Amniotic stem cell (primary cell): ENCODE measurements around the gene TMUB2.
"Not testable (repeated sequence)": the region's sequence is repeated elsewhere in the genome, so short reads cannot be mapped to it uniquely, and the experiment has no call there.

Experiments used
- DNase-seq: peaks from one replicate; lab custom pipeline; 2025; lab: John Stamatoyannopoulos, UW

TMUB2 gene

DNA sequence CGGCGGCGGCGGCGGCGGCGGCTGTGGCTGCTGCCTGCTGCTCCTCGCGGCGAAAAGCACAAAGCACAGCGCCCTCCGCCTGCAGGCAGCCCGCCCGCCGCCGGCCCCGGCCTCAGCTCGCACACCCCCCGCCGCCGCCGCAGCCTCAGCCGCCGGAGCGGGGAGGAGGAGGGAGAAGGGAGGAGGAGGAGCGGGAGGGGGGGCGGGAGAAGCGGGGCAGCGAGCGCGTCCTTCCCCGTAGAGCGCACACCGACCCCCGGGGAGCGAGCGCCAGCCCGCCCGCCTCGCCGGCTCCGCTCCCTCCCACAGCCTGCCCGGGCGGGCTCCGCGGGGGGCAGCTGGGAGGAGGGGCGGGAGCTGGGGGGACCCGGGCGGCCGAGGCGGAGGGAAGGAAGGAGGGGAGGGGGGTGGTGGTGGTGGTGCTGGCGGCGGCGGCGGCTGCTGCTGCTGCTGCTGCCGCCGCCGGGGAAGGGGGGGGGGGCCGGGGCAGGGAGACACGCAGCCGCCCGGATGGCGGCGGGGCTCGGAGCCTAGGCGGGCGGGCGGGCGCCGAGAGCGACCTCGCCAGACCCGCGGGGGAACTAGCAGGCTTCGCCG lies 32.9 kb downstream of the TMUB2 start, which contains the start of gene UBTF:
TSS of gene UBTF (minus strand) at position 60 of the 597 bp plus-strand sequence. CDS start 1,446 bp downstream, outside the sequence.
- no peak for DNase-seq

DNA sequence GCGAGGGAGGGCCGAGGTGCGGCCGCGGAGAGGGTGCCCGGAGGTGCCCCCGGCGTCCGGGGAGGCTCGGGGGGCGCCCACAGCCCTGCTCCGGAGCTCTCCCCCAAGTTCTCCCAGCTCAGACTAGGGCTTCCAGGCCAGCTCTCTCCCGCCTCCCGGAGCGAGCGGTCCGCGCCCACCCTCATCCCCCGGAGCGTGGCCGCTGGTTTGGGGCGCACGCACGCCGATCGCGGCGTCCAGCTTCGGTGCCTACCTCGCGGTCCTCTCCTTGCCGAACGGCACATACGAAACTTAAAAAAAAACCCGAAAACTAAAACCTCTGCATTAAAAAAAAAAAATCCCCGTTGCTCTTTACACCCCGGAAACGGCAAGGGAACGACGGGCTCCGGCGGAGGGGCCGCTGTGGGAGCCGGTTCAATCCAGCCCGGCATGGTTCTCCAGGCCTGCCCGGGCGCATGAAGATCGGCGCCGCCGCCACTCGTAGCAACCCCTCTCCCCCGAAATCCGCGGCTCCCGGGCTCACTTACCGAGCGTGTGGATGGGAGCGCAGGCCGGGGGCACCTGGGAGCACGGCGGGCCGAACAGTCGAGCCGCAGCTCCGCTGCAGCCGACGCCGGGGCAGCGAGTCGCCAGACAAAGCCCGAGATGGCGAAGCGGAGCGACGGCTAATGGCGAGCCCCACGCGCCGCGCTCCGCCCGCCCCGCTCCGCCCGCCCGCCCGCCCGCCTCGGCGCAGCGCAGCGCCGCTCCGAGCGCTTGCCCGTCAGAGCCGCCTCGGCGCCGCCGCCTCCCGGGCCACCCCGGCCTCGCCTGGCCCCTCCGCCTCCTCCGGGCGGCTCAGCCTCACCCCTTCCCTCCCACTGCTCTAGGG lies 33.7 kb downstream of the TMUB2 start:
- no peak for DNase-seq

DNA sequence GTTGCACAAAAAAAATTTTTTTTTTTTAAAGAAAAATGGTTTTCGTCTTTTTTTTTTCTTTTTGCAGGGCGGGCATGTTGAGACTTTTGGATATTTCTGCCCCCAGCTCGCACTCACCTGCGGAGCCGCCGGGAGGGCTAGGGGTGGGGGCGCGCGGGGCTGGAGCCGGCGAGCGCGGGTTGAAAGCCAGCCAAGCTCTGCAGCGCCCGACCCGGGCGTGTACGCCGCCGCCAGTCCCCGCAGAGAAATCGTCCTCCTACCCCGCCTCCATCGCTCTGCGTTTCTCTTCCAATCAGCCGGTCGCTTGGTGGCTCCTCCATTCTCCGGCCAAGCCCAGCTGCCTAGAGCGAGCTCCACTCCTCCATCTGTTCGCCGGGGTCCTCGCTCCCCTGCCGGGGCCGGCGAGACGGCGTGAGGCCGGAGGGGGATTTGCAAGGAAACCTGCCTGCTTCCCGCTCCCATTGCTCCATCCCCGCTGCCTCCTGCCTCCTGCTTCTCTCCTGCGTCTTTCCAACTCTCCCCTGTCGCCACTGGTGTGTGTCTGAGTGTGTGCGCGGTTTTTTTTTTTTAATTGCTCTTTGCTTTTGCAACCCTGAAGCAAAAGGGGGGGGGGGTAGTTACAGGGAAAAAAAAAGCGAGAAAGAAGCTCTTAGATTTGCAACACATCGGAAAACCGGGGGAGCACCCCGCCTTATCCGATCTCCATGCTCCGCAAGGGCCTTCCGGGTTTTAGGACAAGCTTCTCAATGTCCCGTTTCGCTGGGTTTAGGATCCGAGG lies 34.5 kb downstream of the TMUB2 start:
- peak; percentile 58 for DNase-seq

DNA sequence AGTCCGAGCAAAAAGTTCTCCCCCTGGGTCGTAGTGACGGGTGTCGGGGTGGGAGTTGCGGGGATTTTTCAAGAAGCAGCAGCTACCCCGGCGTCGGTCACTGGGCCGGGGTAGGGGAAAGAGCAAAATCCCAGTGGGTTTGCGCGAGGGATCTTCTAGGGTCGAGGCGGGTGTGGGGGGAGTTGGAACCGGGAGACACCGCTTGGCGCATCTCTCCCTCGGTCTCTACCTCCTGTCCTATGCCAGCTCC lies 35.0 kb downstream of the TMUB2 start:
- no peak for DNase-seq

DNA sequence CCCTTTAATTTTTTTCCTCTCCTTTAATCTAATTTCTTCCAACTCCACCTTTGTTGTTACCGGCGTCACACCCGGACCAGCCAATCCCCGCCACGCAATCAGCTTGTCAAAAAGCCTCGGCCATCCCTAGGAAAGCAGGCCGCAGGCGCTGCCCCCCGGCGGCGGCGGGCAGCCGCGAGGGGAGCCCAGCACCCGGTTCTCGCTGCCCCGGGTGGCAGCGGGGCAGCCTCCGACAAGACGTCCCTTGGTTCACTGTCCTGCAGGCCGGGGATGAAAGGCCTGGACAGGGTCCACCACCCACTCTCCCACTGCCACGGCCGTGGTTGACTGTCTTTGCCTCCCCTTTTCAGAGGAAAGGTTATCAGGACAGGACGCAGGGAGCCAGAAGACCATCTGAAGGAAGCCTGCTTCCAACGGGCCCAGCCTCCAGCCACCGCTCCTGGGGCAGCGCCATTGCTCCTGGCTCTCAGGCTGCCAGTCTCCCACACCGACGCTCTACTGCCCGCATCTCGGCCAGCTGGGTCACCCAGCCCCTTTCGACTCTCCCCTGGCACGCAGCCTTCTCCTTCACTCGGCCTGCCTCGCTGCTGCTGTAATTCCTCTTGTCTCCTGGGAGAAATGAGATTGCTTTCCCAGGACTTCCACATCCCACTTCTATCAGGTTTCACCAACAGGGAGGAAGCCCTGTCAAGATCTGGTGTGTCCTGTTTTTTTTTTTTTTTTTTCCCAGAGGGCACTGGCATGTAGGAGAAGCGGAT lies 35.5 kb downstream of the TMUB2 start:
- DNase-seq, result peak; percentile 52

DNA sequence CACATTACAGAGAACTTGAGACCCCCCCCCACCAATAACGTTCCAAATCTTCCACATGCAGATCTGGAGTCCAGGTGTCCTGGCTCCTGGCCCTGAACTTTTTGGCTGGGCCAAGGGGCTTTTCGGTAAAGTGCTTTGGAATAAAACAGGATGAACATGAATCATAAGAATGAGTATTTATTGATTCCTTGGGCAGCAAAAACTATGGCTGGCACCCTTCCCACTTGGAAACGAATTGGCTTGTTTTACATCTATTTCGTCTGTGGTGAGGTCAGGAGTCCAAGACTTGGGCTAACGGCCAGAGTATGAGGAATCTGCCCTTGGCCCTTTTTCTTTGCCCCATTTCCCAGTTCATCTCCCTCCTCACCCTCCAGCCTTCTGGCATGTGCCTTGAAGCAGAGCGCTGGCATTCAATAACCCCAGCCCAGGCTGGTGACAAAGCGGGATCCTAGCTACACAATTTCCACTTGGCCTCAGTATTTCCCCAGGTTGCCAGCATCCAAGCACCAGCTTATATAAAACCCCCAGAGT lies 36.8 kb downstream of the TMUB2 start:
- DNase-seq, result no peak

DNA sequence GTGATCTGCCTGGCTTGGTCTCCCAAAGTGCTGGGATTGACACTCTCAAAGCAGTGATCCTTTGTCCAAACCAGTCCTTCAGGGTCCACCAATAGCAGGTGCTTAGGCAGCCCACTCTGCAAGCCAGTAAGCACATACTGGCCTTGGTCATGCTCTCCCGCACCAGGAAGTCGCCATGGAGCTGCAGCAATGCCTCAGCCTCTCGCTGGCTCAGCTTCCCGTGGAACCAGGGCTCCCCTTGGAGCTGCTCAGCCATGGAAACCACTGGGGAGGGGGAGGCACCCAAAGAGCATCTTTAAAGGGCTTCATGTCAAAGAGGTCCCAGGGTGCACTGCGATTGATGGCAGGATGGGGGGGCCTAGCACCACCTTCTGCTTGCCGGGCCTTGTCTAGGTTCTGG lies 42.3 kb downstream of the TMUB2 start:
- no peak for DNase-seq

DNA sequence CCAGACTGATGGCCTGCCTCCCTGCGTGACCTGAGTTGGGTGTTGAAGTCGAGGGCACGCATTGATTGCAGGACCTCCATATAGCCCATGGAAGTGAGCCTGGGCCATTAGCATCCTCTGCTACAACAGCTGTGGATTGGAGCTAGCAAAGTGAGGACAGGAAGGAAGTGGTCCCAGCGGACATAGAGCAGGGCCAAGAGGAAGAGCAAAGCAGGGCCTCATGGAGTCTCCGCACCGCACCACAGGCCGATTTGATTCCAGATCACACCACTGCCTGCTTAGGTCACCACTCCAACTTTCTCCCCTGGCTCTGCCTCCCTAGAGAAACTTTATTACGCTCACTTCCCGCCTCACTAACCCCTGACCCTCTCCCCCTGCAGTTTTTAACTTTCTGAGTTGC lies 43.4 kb downstream of the TMUB2 start:
- DNase-seq, result no peak

DNA sequence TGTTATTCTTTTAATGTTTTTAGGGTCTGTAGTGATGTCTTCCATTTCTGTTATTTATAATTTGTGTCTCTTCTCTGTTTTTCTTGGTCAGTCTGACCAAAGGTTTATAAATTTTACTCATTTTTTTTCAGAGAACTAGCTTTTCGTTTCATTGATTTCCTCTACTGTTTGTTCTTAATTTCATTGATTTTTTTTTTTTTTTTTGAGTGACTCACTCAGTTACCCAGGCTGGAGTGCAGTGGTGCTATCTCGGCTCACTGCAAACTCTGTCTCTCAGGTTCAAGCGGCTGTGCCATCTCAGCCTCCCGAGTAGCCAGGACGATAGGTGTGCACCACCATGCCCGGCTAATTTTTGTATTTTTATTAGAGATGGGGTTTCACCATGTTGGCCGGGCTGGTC lies 45.3 kb downstream of the TMUB2 start:
- DNase-seq, result no peak

DNA sequence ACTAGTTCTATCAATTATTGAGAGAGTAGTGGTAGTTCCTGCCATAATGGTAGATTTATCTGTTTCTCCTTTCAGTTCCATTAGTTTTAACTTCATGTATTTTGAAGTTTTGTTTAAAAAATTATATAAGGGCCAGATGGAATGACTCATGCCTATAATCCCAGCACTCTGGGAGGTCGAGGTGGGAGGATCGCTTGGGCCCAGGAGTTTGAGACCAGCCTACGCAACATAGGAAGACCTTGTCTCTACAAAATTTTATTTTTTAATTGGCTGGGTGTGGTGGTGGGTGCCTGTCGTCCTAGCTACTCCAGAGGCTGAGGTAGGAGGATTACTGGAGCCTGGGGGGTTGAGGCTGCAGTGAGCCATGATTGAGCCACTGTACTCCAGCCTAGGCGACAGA lies 46.8 kb downstream of the TMUB2 start:
- DNase-seq, result no peak

DNA sequence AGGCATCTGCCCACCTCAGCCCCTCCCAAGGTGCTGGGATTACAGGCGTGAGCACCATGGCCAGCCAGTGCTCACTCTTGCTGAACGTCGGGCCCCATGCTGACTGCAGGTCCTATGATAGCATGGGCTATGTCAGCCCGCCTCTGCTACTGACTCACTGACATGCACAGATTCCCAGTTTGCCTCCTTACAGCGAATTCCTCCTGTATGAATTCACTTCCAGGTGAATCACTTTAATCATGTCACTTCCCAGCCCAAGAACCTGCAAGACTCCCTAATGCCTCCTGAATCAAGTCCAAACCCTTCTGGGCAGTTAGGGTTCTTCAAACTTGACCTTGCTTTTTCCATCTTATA lies 48.8 kb downstream of the TMUB2 start:
- DNase-seq, result no peak

DNA sequence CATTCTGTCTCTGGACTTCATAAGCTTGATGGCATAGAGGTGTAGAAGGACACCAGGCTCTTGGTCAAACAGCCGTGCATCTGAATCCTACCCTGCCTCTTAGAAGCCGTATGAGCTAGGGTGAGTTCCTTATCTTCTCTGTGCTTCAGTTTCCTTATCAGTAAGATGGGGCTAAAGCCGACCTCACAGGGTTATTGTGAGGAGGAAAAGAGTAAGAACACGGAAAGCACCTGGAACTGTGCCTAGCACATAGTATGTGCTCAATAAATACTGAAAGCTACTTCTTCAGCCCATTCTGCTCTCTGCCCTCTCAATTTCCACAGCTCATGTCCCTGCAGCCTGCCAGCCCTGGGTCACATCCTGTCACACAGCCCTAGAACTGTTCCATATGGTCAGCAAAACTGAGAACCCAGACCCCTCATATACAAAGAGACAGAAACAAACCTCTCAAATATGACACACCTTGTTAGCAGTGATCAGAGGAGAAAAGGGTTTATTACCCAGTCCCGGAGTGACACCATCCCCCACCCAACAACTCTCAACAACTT lies 49.7 kb downstream of the TMUB2 start:
- no peak for DNase-seq

DNA sequence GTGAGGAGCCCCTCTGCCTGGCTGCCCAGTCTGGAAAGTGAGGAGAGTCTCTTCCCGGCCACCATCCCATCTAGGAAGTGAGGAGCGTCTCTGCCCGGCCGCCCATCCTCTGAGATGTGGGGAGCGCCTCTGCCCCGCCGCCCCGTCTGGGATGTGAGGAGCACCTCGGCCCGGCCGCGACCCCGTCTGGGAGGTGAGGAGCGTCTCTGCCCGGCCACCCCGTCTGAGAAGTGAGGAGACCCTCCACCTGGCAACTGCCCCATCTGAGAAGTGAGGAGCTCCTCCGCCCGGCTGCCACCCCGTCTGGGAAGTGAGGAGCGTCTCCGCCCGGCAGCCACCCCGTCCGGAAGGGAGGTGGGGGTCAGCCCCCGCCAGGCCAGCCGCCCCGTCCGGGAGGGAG lies 51.1 kb downstream of the TMUB2 start:
- not testable (repeated sequence) for DNase-seq

DNA sequence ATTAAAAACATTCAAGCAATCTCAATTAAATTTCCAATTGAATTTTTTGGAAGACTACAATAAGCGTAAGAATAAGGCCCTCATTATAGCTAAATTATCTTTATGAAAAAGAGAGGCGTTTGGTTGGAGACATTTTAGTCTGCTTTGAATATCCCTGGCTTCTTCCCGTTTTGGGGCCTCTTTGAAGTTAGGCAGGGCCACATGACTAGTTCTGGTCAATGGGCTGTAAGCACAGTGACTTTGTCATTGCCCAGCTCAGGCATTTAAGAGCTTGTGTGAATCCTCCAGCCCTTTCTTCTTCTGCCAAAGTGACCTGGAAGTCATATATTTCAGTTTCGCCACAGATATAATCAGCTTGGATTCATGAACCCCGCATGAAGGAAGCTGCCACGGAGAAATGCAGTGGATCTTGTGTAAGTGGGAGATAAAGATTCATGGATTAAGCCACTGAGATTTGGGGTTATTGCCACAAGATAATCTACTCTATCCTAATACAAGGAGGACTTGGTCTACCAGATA lies 54.4 kb downstream of the TMUB2 start:
- DNase-seq, result no peak
